K562 (cell line): ENCODE results near the gene NFATC3. TPM values are rescaled to one million over a fixed set of nuclear protein-coding genes. Genes with fewer than 3 reads are reported as not detected.

ENCODE experiments used
- BRF1 ChIP-seq: IDR thresholded peaks from 3 replicates; pipeline ENCODE4 v1.6.1; 2011; ENCODE audit warnings: borderline replicate concordance, mild to moderate bottlenecking; ENCODE audit not compliant: insufficient read length; ENCODE audit errors: extremely low read depth
- CBX5 ChIP-seq: IDR thresholded peaks from 2 replicates; pipeline ENCODE4 v1.6.1; 2014; ENCODE audit warnings: low read depth, borderline replicate concordance
- HCFC1 ChIP-seq: IDR thresholded peaks from 2 replicates; pipeline ENCODE4 v1.6.1; 2012; ENCODE audit warnings: low read depth, low read length, improper control_type of control experiment
- HMG20B ChIP-seq: fragments of 250-450 bp; sonication (Bioruptor Pico); IDR thresholded peaks from 2 replicates; pipeline ENCODE4 v1.5.0; 2021; ENCODE audit warnings: mild to moderate bottlenecking
- IRF2 ChIP-seq: sonication (generic); formaldehyde crosslinking; IDR thresholded peaks from 2 replicates; pipeline ENCODE4 v1.8.1; 2022; ENCODE audit warnings: mild to moderate bottlenecking, missing genetic modification reagents
- MXI1 ChIP-seq: IDR thresholded peaks from 2 replicates; pipeline ENCODE4 v1.6.1; 2011; ENCODE audit warnings: low read depth, mild to moderate bottlenecking, improper control_type of control experiment, low read length
- NFYB ChIP-seq: IDR thresholded peaks from 2 replicates; pipeline ENCODE4 v1.6.1; 2011; ENCODE audit warnings: mild to moderate bottlenecking, moderate library complexity; ENCODE audit not compliant: insufficient read length; ENCODE audit errors: extremely low read depth
- PHB ChIP-seq: fragments of 250-450 bp; sonication (Bioruptor Pico); IDR thresholded peaks from 2 replicates; pipeline ENCODE4 v1.5.0; 2021
- SP1 ChIP-seq: sonication (generic); formaldehyde crosslinking; IDR thresholded peaks from 2 replicates; pipeline ENCODE4 v1.8.1; 2022; ENCODE audit warnings: mild to moderate bottlenecking, missing genetic modification reagents
- SPI1 ChIP-seq: IDR thresholded peaks from 2 replicates; pipeline ENCODE4 v1.6.1; 2011; ENCODE audit warnings: low read depth, low read length, control low read depth, borderline replicate concordance
- STAG1 ChIP-seq: sonication (generic); formaldehyde crosslinking; IDR thresholded peaks from 2 replicates; pipeline ENCODE4 v1.5.0; 2020; ENCODE audit warnings: missing genetic modification reagents, borderline replicate concordance
- TRIM24 ChIP-seq, 2 experiments: fragments of 450-650 bp; IDR thresholded peaks; 2 replicates each; pipeline ENCODE4 v1.6.1; 2016
- ZKSCAN1 ChIP-seq: fragments of 150-350 bp; IDR thresholded peaks from 2 replicates; pipeline ENCODE4 v1.6.1; 2016; ENCODE audit warnings: low read depth, low read length
- ZZZ3 ChIP-seq: fragments of 450-650 bp; IDR thresholded peaks from 2 replicates; pipeline ENCODE4 v1.6.1; 2016; ENCODE audit warnings: antibody characterized with exemption, mild to moderate bottlenecking, moderate library complexity
- polyA plus RNA-seq, 8 experiments: library from polyadenylated mRNA; depleted of rRNA in 4 of 8; stranded (reverse) in 5 of 8; unstranded in 3 of 8; fragments of >200 nt; fragmentation: Nextera tagmentation in 2 of 8; fragmentation: Illumina TruSeq in 1 of 8; extraction: Ambion mirVana in 2 of 8; extraction: Trizol in 1 of 8; gene quantifications; 2 replicates each; pipeline versions ENCODE4 v1.2.1 to v1.2.3, GENCODE V29; 2011 to 2014; ENCODE audit warnings: inconsistent platforms in 1 of 8, missing spikeins in 1 of 8
- total RNA-seq, 7 experiments: library from RNA; depleted of rRNA in 6 of 7; stranded (reverse); fragments of >200 nt in 6 of 7; fragmentation: Illumina TruSeq in 2 of 7; extraction: Trizol in 2 of 7; gene quantifications; 2 replicates each; pipeline versions ENCODE4 v1.2.1 to v1.2.3, GENCODE V29; 2011 to 2021; ENCODE audit warnings: low replicate concordance in 1 of 7
- TF ChIP-seq, protein P1 (sequence below): fragments of 450-650 bp; IDR thresholded peaks from 2 replicates; pipeline ENCODE4 v1.6.1; 2017; ENCODE audit warnings: antibody characterized with exemption, mild to moderate bottlenecking
- TF ChIP-seq, protein P2 (sequence below): sonication (generic); formaldehyde crosslinking; IDR thresholded peaks from 2 replicates; pipeline ENCODE4 v1.8.1; 2022; ENCODE audit warnings: missing genetic modification reagents
- TF ChIP-seq, protein P3 (sequence below), 2 experiments: IDR thresholded peaks in 1 of 2; conservative IDR thresholded peaks in 1 of 2; 2 replicates each; pipeline ENCODE4 v1.6.1; 2016; ENCODE audit warnings: low read depth in 2 of 2, mild to moderate bottlenecking in 1 of 2, missing compliant biosample characterization in 1 of 2, missing genetic modification characterization in 1 of 2, moderate library complexity in 1 of 2
- TF ChIP-seq, protein P4 (sequence below): fragments of 250-450 bp; sonication (Bioruptor Pico); IDR thresholded peaks from 2 replicates; pipeline ENCODE4 v1.4.0; 2020; ENCODE audit warnings: borderline replicate concordance

The NFATC3 gene
- total and polyA plus RNA-seq, 9 of the 15 experiments (the other 6 are each of a cell fraction or from before 2014, with no cell fraction given): 15.7 to 98.4 (median 59.4) TPM

DNA sequence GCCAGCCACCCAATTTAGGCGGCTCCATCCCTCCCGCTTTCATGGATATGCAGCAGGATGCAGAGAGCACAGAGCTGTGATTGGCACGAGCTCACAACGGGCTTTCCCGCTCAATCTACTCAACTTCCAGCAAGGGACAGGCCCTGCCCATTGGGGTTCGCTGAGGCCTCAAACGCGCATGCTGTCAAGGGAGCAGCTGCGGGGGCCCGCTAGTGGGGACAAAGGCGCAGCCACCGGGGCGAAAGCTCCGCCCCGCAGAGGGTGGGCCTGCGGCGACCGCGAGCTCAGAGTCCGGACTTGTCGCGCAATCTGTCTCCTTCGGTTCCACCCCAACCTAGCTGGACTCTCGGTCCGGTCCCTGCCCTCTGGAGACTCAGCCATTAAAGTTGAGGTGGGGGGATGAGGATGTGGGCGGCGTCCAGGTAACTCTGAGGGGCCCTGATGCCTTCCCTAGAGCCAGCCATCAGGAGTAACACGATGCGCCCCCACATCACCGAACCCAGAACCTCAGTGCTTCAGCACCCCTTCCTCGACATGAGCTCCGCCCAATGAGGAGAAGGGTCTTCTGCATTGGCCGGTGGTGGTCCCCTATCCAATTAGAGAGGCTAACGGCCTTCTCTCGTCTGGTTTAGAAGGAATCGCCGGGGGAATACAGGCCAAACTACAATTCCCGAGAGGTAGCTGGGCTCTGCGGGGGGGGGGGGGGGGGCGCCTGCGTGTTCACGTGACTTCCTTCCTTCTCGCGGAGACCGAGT, 489 bp upstream of the NFATC3 start (continued):
- TF ChIP-seq, protein P1, sequence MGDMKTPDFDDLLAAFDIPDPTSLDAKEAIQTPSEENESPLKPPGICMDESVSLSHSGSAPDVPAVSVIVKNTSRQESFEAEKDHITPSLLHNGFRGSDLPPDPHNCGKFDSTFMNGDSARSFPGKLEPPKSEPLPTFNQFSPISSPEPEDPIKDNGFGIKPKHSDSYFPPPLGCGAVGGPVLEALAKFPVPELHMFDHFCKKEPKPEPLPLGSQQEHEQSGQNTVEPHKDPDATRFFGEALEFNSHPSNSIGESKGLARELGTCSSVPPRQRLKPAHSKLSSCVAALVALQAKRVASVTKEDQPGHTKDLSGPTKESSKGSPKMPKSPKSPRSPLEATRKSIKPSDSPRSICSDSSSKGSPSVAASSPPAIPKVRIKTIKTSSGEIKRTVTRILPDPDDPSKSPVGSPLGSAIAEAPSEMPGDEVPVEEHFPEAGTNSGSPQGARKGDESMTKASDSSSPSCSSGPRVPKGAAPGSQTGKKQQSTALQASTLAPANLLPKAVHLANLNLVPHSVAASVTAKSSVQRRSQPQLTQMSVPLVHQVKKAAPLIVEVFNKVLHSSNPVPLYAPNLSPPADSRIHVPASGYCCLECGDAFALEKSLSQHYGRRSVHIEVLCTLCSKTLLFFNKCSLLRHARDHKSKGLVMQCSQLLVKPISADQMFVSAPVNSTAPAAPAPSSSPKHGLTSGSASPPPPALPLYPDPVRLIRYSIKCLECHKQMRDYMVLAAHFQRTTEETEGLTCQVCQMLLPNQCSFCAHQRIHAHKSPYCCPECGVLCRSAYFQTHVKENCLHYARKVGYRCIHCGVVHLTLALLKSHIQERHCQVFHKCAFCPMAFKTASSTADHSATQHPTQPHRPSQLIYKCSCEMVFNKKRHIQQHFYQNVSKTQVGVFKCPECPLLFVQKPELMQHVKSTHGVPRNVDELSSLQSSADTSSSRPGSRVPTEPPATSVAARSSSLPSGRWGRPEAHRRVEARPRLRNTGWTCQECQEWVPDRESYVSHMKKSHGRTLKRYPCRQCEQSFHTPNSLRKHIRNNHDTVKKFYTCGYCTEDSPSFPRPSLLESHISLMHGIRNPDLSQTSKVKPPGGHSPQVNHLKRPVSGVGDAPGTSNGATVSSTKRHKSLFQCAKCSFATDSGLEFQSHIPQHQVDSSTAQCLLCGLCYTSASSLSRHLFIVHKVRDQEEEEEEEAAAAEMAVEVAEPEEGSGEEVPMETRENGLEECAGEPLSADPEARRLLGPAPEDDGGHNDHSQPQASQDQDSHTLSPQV: peak; percentile 99
- TF ChIP-seq, protein P2, sequence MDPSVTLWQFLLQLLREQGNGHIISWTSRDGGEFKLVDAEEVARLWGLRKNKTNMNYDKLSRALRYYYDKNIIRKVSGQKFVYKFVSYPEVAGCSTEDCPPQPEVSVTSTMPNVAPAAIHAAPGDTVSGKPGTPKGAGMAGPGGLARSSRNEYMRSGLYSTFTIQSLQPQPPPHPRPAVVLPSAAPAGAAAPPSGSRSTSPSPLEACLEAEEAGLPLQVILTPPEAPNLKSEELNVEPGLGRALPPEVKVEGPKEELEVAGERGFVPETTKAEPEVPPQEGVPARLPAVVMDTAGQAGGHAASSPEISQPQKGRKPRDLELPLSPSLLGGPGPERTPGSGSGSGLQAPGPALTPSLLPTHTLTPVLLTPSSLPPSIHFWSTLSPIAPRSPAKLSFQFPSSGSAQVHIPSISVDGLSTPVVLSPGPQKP (CRISPR knock-in tag): no peak
- TF ChIP-seq SP1: peak; percentile 88
- TF ChIP-seq MXI1: peak; percentile 55; the same call in 1 of the 2 replicates
- TF ChIP-seq TRIM24 (IDR thresholded peaks at IDR 0.05): 0 out of 4 replicates have a peak, but pooled peaks of 1 of the 2 experiments have one; percentile 17
- TF ChIP-seq SPI1: peak; percentile 62; the same call in 1 of the 2 replicates
- TF ChIP-seq, protein P3, sequence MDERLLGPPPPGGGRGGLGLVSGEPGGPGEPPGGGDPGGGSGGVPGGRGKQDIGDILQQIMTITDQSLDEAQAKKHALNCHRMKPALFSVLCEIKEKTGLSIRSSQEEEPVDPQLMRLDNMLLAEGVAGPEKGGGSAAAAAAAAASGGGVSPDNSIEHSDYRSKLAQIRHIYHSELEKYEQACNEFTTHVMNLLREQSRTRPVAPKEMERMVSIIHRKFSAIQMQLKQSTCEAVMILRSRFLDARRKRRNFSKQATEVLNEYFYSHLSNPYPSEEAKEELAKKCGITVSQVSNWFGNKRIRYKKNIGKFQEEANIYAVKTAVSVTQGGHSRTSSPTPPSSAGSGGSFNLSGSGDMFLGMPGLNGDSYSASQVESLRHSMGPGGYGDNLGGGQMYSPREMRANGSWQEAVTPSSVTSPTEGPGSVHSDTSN (CRISPR knock-in tag; IDR thresholded peaks at IDR 0.05; ENCODE audit: low read depth): no peak
- TF ChIP-seq, protein P3 (tag; conservative IDR thresholded peaks at IDR 0.05; ENCODE audit: low read depth): peak; percentile 33; the same call in 1 of the 2 replicates
- TF ChIP-seq HMG20B (CRISPR knock-in tag): no peak
- TF ChIP-seq PHB (CRISPR knock-in tag): no peak
- no peak for TF ChIP-seq CBX5
- TF ChIP-seq BRF1: no peak
- peak; percentile 83 for TF ChIP-seq HCFC1
- TF ChIP-seq IRF2: no peak
- TF ChIP-seq ZKSCAN1: peak; percentile 35; the same call in 1 of the 2 replicates
- no peak for TF ChIP-seq STAG1
- no peak for TF ChIP-seq ZZZ3
- TF ChIP-seq, protein P4, sequence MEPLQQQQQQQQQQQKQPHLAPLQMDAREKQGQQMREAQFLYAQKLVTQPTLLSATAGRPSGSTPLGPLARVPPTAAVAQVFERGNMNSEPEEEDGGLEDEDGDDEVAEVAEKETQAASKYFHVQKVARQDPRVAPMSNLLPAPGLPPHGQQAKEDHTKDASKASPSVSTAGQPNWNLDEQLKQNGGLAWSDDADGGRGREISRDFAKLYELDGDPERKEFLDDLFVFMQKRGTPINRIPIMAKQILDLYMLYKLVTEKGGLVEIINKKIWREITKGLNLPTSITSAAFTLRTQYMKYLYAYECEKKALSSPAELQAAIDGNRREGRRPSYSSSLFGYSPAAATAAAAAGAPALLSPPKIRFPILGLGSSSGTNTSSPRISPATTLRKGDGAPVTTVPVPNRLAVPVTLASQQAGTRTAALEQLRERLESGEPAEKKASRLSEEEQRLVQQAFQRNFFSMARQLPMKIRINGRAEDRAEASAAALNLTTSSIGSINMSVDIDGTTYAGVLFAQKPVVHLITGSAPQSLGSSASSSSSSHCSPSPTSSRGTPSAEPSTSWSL: no peak
- TF ChIP-seq NFYB: peak; percentile 4
